HG02610 (cell line): ENCODE measurements around the gene PTGIR.
A peak's percentile ranks its signal among the peaks of the same experiment; 100 is the strongest.

Source experiments
- ATAC-seq: cut with Tn5 transposase; IDR thresholded peaks from one replicate; pipeline ENCODE4 v1.9.1; 2021; ENCODE audit warnings: mild to moderate bottlenecking, moderate library complexity; ENCODE audit not compliant: unreplicated experiment

PTGIR gene

GRCh38 chr19:46601318-46602224 is 23.3 kb downstream of the PTGIR start, which contains the start of gene CALM3:
Gene CALM3, plus strand, starts transcription at chr19:46601330. Its CDS starts 105 bp downstream, at chr19:46601435.
- ATAC-seq = no peak

GRCh38 chr19:46600384-46601317 is 24.2 kb downstream of the PTGIR start:
- ATAC-seq = peak; percentile 72

- ATAC-seq = no peak
Measured at GRCh38 chr19:46599716-46600373, 25.0 kb downstream of the PTGIR start.

- no peak for ATAC-seq
Measured at GRCh38 chr19:46598372-46598917, 26.4 kb downstream of the PTGIR start.

GRCh38 chr19:46596008-46596407 is 28.9 kb downstream of the PTGIR start:
- ATAC-seq = no peak

GRCh38 chr19:46591870-46592269 is 33.0 kb downstream of the PTGIR start:
- no peak for ATAC-seq

- ATAC-seq = no peak
Measured at GRCh38 chr19:46591254-46591653, 33.6 kb downstream of the PTGIR start.

GRCh38 chr19:46587861-46588260 is 37.0 kb downstream of the PTGIR start:
- no peak for ATAC-seq

GRCh38 chr19:46586294-46586693 is 38.6 kb downstream of the PTGIR start:
- ATAC-seq = no peak

- no peak for ATAC-seq
Measured at GRCh38 chr19:46585539-46585938, 39.4 kb downstream of the PTGIR start.

- ATAC-seq = no peak
Measured at GRCh38 chr19:46580247-46580646, 44.6 kb downstream of the PTGIR start.

GRCh38 chr19:46579361-46579879 is 45.5 kb downstream of the PTGIR start:
- no peak for ATAC-seq

GRCh38 chr19:46578450-46578849 is 46.4 kb downstream of the PTGIR start:
- no peak for ATAC-seq

- no peak for ATAC-seq
Measured at GRCh38 chr19:46574533-46574932, 50.4 kb downstream of the PTGIR start.

GRCh38 chr19:46573679-46574498 is 51.0 kb downstream of the PTGIR start:
- no peak for ATAC-seq

GRCh38 chr19:46571495-46571894 is 53.4 kb downstream of the PTGIR start:
- ATAC-seq = no peak
